MCF 10A (cell line): ENCODE data around the gene MMS19. TPM values are rescaled to one million over a fixed set of nuclear protein-coding genes. Genes with fewer than 3 reads are reported as not detected.
A peak's percentile ranks its signal among the peaks of the same experiment; 100 is the strongest.

ENCODE experiments used
- Bru-seq: library from RNA; stranded (reverse); fragments of 400-500 nt; gene quantifications from one replicate; lab custom pipeline; 2021; lab: Mats Ljungman, UMichigan
- BruChase-seq, 2 experiments: library from RNA; stranded (reverse); fragments of 400-500 nt; gene quantifications; one replicate each; lab custom pipeline; 2021; lab: Mats Ljungman, UMichigan
- BruUV-seq: library from RNA; stranded (reverse); fragments of 400-500 nt; replicated peaks from 2 replicates; lab custom pipeline; 2021; lab: Mats Ljungman, UMichigan
- CTCF ChIA-PET: fragments of 300-600 bp; sonication (Branson Sonifier 250); formaldehyde crosslinking; extraction: SDS; loops from one replicate; lab custom pipeline; 2021; ENCODE audit warnings: antibody characterized with exemption, inconsistent platforms; lab: Yijun Ruan, JAX
- POLR2A ChIA-PET: fragments of 300-600, 350-650 bp; sonication (Branson Sonifier 250); formaldehyde crosslinking; extraction: SDS; loops from one replicate; lab custom pipeline; 2020; ENCODE audit warnings: antibody characterized with exemption, inconsistent platforms; lab: Yijun Ruan, JAX
- DNase-seq: peaks from one replicate; pipeline ENCODE4 v3.0.0-alpha.2; 2018; ENCODE audit not compliant: unreplicated experiment
- H3K27ac Mint-ChIP-seq: one replicate; pipeline ENCODE4 v1.8.0; 2022; ENCODE audit warnings: mild to moderate bottlenecking, low read depth, mixed read lengths; ENCODE audit not compliant: unreplicated experiment
- H3K27me3 Mint-ChIP-seq: one replicate; pipeline ENCODE4 v1.8.0; 2022; ENCODE audit warnings: mixed read lengths; ENCODE audit not compliant: insufficient read depth, unreplicated experiment
- H3K36me3 Mint-ChIP-seq: one replicate; pipeline ENCODE4 v1.8.0; 2022; ENCODE audit warnings: mild to moderate bottlenecking, moderate library complexity, mixed read lengths; ENCODE audit not compliant: insufficient read depth, unreplicated experiment
- H3K4me1 Mint-ChIP-seq: one replicate; pipeline ENCODE4 v1.8.0; 2022; ENCODE audit warnings: mixed read lengths; ENCODE audit not compliant: insufficient read depth, unreplicated experiment
- H3K4me3 Mint-ChIP-seq: one replicate; pipeline ENCODE4 v1.8.0; 2022; ENCODE audit warnings: mild to moderate bottlenecking, moderate library complexity, mixed read lengths; ENCODE audit not compliant: unreplicated experiment
- H3K9me3 Mint-ChIP-seq: one replicate; pipeline ENCODE4 v1.8.0; 2022; ENCODE audit warnings: mixed read lengths; ENCODE audit not compliant: unreplicated experiment
- CTCF ChIP-seq: fragments of 200-600 bp; IDR thresholded peaks from one replicate; pipeline ENCODE4 v1.8.0; 2022; ENCODE audit warnings: antibody characterized with exemption, mild to moderate bottlenecking; ENCODE audit not compliant: unreplicated experiment
- intact Hi-C: fragments of 100-400 bp; cut with micrococcal nuclease; formaldehyde crosslinking; loops from 2 replicates; pipeline ENCODE4 v1.14.1; 2022
- long read RNA-seq: library from polyadenylated mRNA; stranded (forward); transcript quantifications from one replicate; pipeline ENCODE4 v2.0.0, GENCODE V29; 2022
- total RNA-seq: library from RNA; stranded (reverse); gene quantifications from 2 replicates; pipeline ENCODE4 v1.2.3, GENCODE V29; 2022

MMS19 gene, protein sequence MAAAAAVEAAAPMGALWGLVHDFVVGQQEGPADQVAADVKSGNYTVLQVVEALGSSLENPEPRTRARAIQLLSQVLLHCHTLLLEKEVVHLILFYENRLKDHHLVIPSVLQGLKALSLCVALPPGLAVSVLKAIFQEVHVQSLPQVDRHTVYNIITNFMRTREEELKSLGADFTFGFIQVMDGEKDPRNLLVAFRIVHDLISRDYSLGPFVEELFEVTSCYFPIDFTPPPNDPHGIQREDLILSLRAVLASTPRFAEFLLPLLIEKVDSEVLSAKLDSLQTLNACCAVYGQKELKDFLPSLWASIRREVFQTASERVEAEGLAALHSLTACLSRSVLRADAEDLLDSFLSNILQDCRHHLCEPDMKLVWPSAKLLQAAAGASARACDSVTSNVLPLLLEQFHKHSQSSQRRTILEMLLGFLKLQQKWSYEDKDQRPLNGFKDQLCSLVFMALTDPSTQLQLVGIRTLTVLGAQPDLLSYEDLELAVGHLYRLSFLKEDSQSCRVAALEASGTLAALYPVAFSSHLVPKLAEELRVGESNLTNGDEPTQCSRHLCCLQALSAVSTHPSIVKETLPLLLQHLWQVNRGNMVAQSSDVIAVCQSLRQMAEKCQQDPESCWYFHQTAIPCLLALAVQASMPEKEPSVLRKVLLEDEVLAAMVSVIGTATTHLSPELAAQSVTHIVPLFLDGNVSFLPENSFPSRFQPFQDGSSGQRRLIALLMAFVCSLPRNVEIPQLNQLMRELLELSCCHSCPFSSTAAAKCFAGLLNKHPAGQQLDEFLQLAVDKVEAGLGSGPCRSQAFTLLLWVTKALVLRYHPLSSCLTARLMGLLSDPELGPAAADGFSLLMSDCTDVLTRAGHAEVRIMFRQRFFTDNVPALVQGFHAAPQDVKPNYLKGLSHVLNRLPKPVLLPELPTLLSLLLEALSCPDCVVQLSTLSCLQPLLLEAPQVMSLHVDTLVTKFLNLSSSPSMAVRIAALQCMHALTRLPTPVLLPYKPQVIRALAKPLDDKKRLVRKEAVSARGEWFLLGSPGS
- total RNA-seq, result 67.0 and 67.2 TPM in 2 replicates
- Bru-seq, nascent RNA, result percentile 81 among the genes with signal in this experiment
- percentile 77 among the genes with signal in this experiment for BruChase-seq, experiment 1, labeled RNA remaining after a 6-hour chase
- percentile 78 among the genes with signal in this experiment for BruChase-seq, experiment 2, labeled RNA remaining after a 2-hour chase
- long read RNA-seq, transcript MMS19-209 (31 exons, 3,797 nt), result major isoform, 34 of 91 reads
- long read RNA-seq, partial matches to known transcripts, result 16 of 91 reads
- long read RNA-seq, other reads (novel, unspliced or antisense), result 39 of 91 reads

DNA sequence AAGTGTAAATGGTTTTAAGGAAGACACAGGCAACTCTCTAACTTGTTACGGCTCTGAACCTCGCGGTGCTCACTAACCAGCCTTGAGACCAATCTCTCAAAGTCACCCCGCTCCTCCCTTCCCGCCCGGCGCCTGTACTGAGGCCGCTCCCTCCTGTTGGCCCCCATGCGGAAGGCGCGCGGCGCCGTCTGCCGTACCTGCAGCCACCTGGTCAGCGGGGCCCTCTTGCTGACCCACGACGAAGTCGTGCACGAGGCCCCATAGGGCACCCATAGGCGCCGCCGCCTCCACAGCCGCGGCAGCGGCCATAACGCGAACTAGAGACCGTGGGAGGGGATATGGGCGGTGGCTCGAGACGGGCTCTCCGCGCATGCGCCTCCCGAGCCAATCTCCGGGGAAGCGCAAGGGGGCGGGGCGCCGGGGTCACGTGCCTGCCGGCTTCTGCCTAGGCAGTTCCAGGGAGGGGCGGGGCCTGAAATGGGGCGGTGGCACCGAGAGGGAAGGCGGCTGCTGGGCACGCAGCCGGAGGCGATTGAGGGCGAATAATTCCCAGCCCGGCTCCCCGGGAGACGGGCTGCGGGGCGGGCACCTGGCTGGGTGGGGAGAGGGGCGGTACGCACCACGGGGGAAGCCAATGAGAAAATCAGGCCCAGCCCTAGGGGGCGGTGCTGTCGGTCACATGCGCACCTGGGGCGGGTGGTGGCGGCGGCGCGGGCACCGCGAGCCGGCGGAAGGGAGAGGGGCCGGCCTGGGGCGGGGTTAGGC lies at the start of gene MMS19:
TSS of gene MMS19 (minus strand) at position 347 of the 765 bp plus-strand sequence. CDS start at position 309, 38 bp downstream.
- intact Hi-C loops, result loop anchor here (2.0 to 10.0 kb wide), 2 partner anchors 33 to 53 kb away; partner anchors contain the start of genes EXOSC1 and ZDHHC16

GRCh38 chr10:97547962-97548361 lies 49.7 kb upstream of the MMS19 start:
- no peak overlapping the region for H3K4me3 Mint-ChIP-seq
- no peaks in the 10 kb centered on the region for H3K27me3 Mint-ChIP-seq
- no peak for TF ChIP-seq CTCF
- no TSS peak for BruUV-seq
- CTCF ChIA-PET, result interaction anchor here (0.6 to 3.0 kb wide), 4 partner anchors 38 to 186 kb away, joined by 3 to 13 read pairs (median 4); partner anchors contain the start of gene UBTD1
- no peak for DNase-seq
- H3K4me1 Mint-ChIP-seq, result peaks cover 33% of the 10 kb centered on the region
- no peaks in the 10 kb centered on the region for H3K9me3 Mint-ChIP-seq
- POLR2A ChIA-PET, result no interaction called here
- H3K27ac Mint-ChIP-seq, result no peak overlapping the region
- intact Hi-C loops, result no loop called here
- no peaks in the 10 kb centered on the region for H3K36me3 Mint-ChIP-seq

More for the DNA sequence above, at the start of gene MMS19:
- Mint-ChIP-seq H3K27me3 (no peaks in the 10 kb centered on the region), H3K4me1 (peaks cover 29% of the 10 kb centered on the region), H3K9me3 (no peaks in the 10 kb centered on the region), H3K36me3 (peaks cover 6% of the 10 kb centered on the region), H3K27ac (peak within 1 kb of the TSS; percentile 91), H3K4me3 (peak within 1 kb of the TSS; percentile 88)
- ChIA-PET POLR2A (interaction anchor here (0.6 to 2.8 kb wide), 38 partner anchors 9 to 216 kb away, joined by 3 to 35 read pairs (median 5); partner anchors contain the start of genes ANKRD2, FRAT1, HOGA1 and RRP12), CTCF (interaction anchor here (0.6 to 4.0 kb wide), 9 partner anchors 14 to 114 kb away, joined by 3 to 35 read pairs (median 4); no protein-coding TSS in a partner anchor)
- BruUV-seq, result TSS peak; percentile 73
- TF ChIP-seq CTCF, result no peak
- peak; percentile 98 for DNase-seq

- H3K4me1 Mint-ChIP-seq, result peaks cover 40% of the 10 kb centered on the region
- no peaks in the 10 kb centered on the region for H3K27me3 Mint-ChIP-seq
- no peak overlapping the region for H3K4me3 Mint-ChIP-seq
- intact Hi-C loops, result no loop called here
- ChIA-PET CTCF (interaction anchor here (0.6 to 1.3 kb wide), 2 partner anchors 39 to 65 kb away, joined by 4 to 5 read pairs; no protein-coding TSS in a partner anchor), POLR2A (interaction anchor here (0.7 kb wide), 1 partner anchor 146 kb away, joined by 3 read pairs; the partner anchor contains the start of gene RRP12)
- BruUV-seq, result no TSS peak
- DNase-seq, result no peak
- no peaks in the 10 kb centered on the region for H3K9me3 Mint-ChIP-seq
- TF ChIP-seq CTCF, result no peak
- H3K27ac Mint-ChIP-seq, result no peak overlapping the region
- no peaks in the 10 kb centered on the region for H3K36me3 Mint-ChIP-seq
These were observed 49.0 kb upstream of the MMS19 start for GRCh38 chr10:97547271-97547600.
